HG02571 (cell line): ENCODE measurements around the gene SLC66A1.

Experiments
- ATAC-seq: cut with Tn5 transposase; IDR thresholded peaks from one replicate; pipeline ENCODE4 v1.9.1; 2021; ENCODE audit warnings: mild to moderate bottlenecking, moderate library complexity; ENCODE audit not compliant: unreplicated experiment

Gene SLC66A1

GRCh38 chr1:19360432-19360831 lies 48.3 kb downstream of the SLC66A1 start:
- ATAC-seq: no peak

DNA sequence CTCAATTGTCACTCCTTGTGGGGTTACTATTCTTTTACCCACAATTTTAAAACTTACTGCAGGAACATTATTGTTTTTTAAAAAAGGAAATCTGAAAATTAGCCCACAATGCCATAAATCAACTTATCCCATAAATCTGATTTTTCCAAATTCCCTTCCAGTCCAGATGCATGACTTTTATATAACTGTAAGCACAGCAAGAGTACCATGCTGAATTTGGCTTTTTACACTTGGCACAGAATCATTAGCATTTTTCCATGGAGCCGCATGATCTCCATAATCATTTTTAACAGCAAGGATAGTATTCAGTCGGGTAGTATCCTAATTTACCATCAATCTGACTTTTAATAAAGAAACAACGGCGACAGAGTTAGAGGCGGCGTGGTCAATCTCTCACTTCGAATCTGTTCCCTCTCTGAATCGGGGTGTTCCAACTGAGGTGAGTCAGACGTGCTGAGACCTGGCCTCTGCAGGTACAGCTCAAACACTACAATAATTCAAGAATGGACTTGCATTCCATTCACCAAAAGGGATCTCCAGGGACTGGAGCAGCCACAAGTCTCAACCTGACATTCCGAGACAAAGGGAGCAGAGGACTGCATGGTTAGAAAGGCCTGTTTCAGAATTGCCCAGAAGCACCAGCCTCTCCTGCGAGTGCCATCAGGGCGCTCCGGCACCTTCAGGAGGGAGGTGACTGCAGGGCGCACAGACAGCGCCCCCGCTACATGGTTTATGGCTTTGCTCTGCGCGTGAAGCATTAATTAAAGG lies 48.9 kb downstream of the SLC66A1 start:
- no peak for ATAC-seq

DNA sequence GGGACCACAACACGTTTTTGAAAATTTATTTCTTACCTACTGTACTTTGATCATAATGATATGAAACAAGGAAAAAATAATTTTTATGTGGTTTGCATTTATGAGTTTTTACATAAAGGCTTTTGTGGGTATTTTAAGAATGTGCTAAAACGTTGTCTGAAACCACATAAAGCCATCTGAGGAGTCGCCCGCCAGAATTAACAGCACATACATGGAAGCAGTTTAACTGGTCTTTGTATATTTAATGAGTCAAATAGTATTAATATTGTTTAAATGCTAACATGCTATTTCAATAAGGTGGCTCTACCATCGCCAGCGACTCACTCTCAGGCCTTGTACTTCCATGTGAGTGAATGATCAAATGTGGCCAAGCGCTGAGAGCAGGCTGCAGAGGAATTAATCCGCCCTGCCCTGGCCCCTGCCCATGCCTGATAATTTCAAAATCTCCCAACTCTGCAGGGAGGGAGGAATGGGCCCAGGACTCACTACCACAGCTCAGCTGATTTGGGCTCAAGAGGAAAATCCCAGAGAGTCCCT lies 49.6 kb downstream of the SLC66A1 start:
- no peak for ATAC-seq

DNA sequence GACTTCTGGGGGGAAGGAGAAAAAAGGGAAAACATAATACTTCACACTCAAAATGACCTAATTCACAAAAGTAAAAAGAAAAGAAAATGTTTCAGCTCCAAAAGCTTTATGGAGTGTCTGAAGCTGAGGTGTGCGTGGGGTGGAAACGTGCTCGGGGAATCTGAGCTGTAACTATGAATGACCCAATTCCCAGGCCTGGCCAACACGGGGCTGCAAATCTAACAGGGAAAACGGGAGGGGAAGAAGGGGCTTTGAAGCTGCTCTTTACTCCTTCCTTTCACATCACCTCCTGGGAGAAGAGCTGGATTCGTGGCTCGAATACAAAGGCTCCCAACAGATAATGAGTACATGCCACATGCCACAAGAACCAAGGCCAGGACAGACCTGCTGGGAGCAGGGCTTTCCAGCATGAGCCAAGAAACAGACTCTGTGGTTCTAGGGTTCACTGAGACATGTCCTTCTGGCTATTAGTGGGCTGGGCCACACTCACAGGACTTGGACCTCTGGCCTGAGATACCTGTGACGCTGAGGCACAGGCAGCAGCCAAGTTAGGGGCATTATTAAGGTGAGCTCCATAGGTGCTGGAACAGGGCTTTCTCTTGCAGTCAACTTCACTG lies 51.5 kb downstream of the SLC66A1 start:
- no peak for ATAC-seq

DNA sequence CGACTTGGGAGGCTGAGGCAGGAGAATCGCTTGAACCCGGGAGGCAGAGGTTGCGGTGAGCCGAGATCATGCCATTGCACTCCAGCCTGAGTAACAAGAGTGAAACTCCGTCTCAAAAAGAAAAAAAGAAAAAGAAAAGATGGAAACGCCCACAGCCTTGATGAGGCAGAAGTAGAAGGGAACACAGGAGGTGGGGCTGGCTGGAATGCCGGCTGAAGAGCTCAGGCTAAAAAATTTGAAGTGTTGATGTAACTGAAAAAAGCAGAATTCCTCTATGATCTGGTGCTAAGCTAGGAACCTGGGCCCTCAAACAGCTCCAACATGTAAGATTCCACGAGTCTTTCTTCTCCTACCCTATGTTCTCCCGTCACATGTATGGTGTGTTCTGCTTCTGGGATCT lies 53.6 kb downstream of the SLC66A1 start:
- ATAC-seq: no peak

GRCh38 chr1:19366599-19367536 lies 54.7 kb downstream of the SLC66A1 start:
- no peak for ATAC-seq

DNA sequence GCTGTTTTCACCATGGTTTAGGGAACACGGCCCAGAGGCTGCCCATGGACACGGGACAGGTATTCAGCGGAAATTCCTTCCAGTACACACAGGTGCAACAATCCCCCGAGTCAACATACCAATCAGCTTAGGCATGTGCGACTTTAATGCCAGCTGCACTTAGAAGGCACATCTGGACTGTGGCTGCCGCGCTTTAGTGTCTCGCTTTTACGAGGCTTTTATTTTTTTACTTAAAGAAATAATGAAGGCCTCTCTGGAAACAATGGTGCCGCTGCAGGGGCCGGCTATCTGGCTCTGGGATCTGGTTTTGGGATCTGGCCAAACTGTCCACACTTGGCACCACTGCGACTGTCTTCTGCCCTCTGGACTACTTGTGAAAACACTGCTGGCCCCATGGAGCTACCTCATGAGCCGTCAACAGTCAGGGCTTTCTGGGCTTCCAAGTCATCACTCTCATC lies 55.5 kb downstream of the SLC66A1 start:
- ATAC-seq: no peak

- ATAC-seq: no peak
Observed at GRCh38 chr1:19368050-19368449, 55.9 kb downstream of the SLC66A1 start.

DNA sequence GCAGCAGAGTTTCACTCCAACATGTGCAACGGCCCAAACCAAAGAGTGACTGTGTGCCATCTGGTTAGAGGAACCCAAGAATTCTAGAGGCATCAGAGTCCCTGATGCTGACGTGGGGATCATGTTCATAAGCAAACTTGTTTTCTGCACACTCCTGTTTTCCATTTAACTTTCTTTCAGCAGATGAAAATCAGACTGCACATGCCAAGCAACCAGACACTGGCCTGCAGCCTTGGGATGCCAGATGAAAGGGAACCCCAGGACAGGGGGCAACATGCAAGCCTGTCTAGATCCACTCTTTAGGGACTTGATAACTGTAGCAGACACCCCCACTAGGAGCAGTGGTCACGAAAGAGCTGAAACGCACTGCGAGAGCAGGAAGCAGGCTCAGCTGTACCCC lies 56.8 kb downstream of the SLC66A1 start:
- ATAC-seq: no peak

DNA sequence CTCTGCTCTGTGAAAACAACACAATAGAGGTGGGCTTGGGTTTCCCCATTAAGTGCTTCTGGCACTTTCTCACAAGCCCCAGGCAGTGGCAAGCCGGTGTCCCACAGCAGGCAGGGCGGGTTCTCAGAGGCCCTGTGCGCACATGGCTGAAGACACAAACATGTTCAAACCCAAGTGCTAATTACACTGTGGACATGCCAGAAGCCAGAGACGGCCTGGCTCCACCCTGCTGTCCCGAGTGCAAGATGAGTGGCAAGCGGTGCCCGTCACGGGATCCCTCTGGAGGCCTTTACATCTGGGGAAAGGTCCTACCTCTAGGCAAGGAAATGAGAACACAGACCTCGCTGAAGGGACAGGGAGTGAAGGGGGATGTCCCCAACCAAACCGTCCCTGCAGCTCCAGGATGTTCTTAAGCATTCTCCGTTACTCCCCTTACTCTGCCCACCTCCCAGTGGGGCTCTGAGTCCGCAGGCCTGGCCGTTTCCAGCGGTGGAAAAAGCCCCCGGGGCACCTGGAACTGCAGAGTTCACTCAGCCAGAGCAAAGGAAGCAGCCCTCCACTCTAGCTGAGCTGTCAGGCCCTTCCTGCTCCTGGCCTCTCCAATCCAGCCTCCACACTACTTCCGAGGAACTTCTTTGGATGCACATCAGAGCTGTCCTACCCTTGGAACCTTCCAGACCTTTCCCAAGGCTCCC lies 57.4 kb downstream of the SLC66A1 start:
- ATAC-seq: no peak

- ATAC-seq: no peak
Observed at GRCh38 chr1:19370453-19371170, 58.5 kb downstream of the SLC66A1 start.

GRCh38 chr1:19371226-19372135 lies 59.4 kb downstream of the SLC66A1 start:
- ATAC-seq: no peak

GRCh38 chr1:19372136-19372514 lies 60.0 kb downstream of the SLC66A1 start:
- ATAC-seq: no peak

GRCh38 chr1:19372602-19373001 lies 60.5 kb downstream of the SLC66A1 start:
- ATAC-seq: no peak

- ATAC-seq: no peak
Observed at GRCh38 chr1:19373211-19374082, 61.3 kb downstream of the SLC66A1 start.

DNA sequence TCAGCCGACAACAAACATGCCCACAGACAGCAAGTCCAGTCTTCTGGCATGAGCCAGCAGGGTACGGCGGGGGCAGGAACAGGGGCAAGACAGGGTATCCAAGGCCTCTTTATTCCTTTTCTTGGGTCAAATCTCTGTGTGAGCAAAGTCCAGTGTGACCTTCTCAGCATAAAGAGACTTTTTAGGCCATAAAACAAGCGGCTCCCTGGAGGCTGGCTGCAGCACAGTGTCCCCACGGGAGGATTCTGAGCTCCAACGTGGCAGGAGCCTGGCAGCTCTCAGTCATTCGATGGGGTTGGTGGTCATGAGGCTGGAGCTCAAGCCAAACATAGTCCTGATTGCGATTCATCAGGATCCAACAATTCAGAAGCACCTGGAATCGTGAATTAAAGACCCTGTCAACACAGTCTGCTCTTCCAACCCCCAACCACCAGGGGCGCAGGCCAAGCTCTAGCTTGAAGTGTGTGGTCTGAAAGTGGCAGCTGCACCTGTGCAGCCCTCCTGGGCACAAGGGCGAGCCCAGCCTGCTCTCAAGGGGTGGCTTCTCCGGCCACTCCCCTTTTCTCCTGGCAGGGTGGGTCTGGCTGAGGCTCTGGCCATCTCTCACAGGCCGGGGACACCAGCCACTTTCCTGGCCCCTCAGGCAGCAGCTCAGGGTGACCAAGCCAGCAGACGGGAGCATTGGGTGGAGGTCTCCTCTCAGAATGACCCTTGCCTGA lies 62.1 kb downstream of the SLC66A1 start:
- ATAC-seq: no peak

DNA sequence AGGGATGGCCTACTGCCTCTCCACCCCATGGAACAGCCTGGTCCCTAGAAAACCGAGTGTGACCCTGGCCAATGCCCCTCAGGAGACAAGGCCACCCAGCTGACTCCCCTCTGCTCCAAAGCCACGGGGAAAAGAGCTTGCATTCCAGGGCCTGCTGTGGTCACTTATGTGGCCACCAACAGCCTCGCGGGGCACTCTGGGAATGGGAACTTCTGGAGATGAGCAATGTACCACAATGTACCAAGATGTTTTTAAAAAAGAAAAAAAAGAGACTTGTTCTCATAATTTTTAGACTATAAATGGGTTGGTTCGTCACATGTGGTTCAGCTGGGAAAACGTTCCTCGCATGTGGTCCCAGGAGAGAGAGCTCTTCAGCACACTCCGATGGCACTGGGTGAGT lies 62.8 kb downstream of the SLC66A1 start:
- ATAC-seq: no peak
